GM03348 (cell line): ENCODE data around the gene FOXO3.

ENCODE experiments used
- DNase-seq: peaks from one replicate; pipeline ENCODE4 v3.0.0; 2012; ENCODE audit warnings: low spot score

Gene FOXO3

GRCh38 chr6:108627692-108628550, 67.2 kb downstream of the FOXO3 start:
- DNase-seq = no peak

GRCh38 chr6:108630050-108630714, 69.5 kb downstream of the FOXO3 start:
- no peak for DNase-seq

GRCh38 chr6:108632441-108632840, 71.7 kb downstream of the FOXO3 start:
- no peak for DNase-seq

- DNase-seq = no peak
Observed at GRCh38 chr6:108633436-108633835, 72.7 kb downstream of the FOXO3 start.

GRCh38 chr6:108635505-108636226, 74.9 kb downstream of the FOXO3 start:
- DNase-seq = no peak

GRCh38 chr6:108637963-108638362, 77.2 kb downstream of the FOXO3 start:
- no peak for DNase-seq

- DNase-seq = no peak
Observed at GRCh38 chr6:108638993-108639392, 78.3 kb downstream of the FOXO3 start.

- no peak for DNase-seq
Observed at GRCh38 chr6:108640104-108640503, 79.4 kb downstream of the FOXO3 start.

- DNase-seq = no peak
Observed at GRCh38 chr6:108643184-108643583, 82.5 kb downstream of the FOXO3 start.

GRCh38 chr6:108644252-108644651, 83.5 kb downstream of the FOXO3 start:
- DNase-seq = no peak

- no peak for DNase-seq
Observed at GRCh38 chr6:108648191-108648590, 87.5 kb downstream of the FOXO3 start.

- DNase-seq = no peak
Observed at GRCh38 chr6:108650325-108650724, 89.6 kb downstream of the FOXO3 start.

GRCh38 chr6:108650781-108651180, 90.1 kb downstream of the FOXO3 start:
- DNase-seq = peak; percentile 59

- DNase-seq = peak; percentile 77
Observed at GRCh38 chr6:108651340-108652227, 90.9 kb downstream of the FOXO3 start.

- no peak for DNase-seq
Observed at GRCh38 chr6:108652375-108652774, 91.7 kb downstream of the FOXO3 start.

GRCh38 chr6:108653949-108654348, 93.2 kb downstream of the FOXO3 start:
- DNase-seq = peak; percentile 55

- no peak for DNase-seq
Observed at GRCh38 chr6:108654465-108655106, 93.9 kb downstream of the FOXO3 start.

- peak; percentile 74 for DNase-seq
Observed at GRCh38 chr6:108655806-108656651, 95.3 kb downstream of the FOXO3 start.

- no peak for DNase-seq
Observed at GRCh38 chr6:108656836-108657235, 96.1 kb downstream of the FOXO3 start.

GRCh38 chr6:108658174-108658573, 97.5 kb downstream of the FOXO3 start:
- no peak for DNase-seq
